Measurements from ENCODE around the gene MEX3A. TPM values are rescaled to one million over a fixed set of nuclear protein-coding genes. Genes with fewer than 3 reads are reported as not detected.

The MEX3A gene
- total RNA-seq, 1 experiment from 2014 or later, result 90.0 TPM

- ChIA-PET POLR2A (ENCODE audit: low non-redundant PET) (no interaction called here), CTCF (no interaction called here)
- intact Hi-C loops (cut with micrococcal nuclease; ENCODE audit: unreplicated experiment), result no loop called here
- Histone ChIP-seq H3K4me3 (ENCODE audit: low read depth, low read length, poor library complexity, severe bottlenecking) (no peak overlapping the region), H3K36me3 (ENCODE audit: insufficient read depth, low read length, poor library complexity, severe bottlenecking) (peaks cover 27% of the 10 kb centered on the region), H3K9me3 (ENCODE audit: low read depth, low read length, poor library complexity, severe bottlenecking) (no peaks in the 10 kb centered on the region), H3K27ac (ENCODE audit: low read depth, low read length, poor library complexity, severe bottlenecking) (peak overlapping the region; percentile 63), H3K27me3 (replicated peaks; ENCODE audit: insufficient read depth, low read depth, low read length, poor library complexity) (no peaks in the 10 kb centered on the region), H3K4me1 (ENCODE audit: insufficient read depth, low read length, poor library complexity, severe bottlenecking) (peaks cover 73% of the 10 kb centered on the region)
- TF ChIP-seq EZH2 (IDR thresholded peaks at IDR 0.05; ENCODE audit: borderline replicate concordance, low read depth, low read length, poor library complexity, severe bottlenecking) (no peak), CTCF (conservative IDR thresholded peaks at IDR 0.05; ENCODE audit: low read depth, low read length) (no peak)
- no TSS peak for BruUV-seq (replicated peaks)
- no peak for DNase-seq (ENCODE audit: low spot score)
Observed at GRCh38 chr1:156074661-156075060, 7.6 kb downstream of the MEX3A start.

- CTCF ChIA-PET, result interaction anchor here (0.6 to 1.3 kb wide), 3 partner anchors 11 to 96 kb away, joined by 3 to 5 read pairs (median 3); partner anchors contain the start of genes ARHGEF2 and RAB25
- POLR2A ChIA-PET (ENCODE audit: low non-redundant PET), result interaction anchor here (0.7 kb wide), 1 partner anchor 214 kb away, joined by 4 read pairs; no protein-coding TSS in a partner anchor
- Histone ChIP-seq H3K27me3 (replicated peaks; ENCODE audit: insufficient read depth, low read depth, low read length, poor library complexity) (no peaks in the 10 kb centered on the region), H3K27ac (ENCODE audit: low read depth, low read length, poor library complexity, severe bottlenecking) (peak overlapping the region; percentile 75), H3K9me3 (ENCODE audit: low read depth, low read length, poor library complexity, severe bottlenecking) (no peaks in the 10 kb centered on the region), H3K4me1 (ENCODE audit: insufficient read depth, low read length, poor library complexity, severe bottlenecking) (peaks cover 67% of the 10 kb centered on the region), H3K4me3 (ENCODE audit: low read depth, low read length, poor library complexity, severe bottlenecking) (no peak overlapping the region), H3K36me3 (ENCODE audit: insufficient read depth, low read length, poor library complexity, severe bottlenecking) (peaks cover 27% of the 10 kb centered on the region)
- no TSS peak for BruUV-seq (replicated peaks)
- TF ChIP-seq CTCF (conservative IDR thresholded peaks at IDR 0.05; ENCODE audit: low read depth, low read length) (no peak), EZH2 (IDR thresholded peaks at IDR 0.05; ENCODE audit: borderline replicate concordance, low read depth, low read length, poor library complexity, severe bottlenecking) (no peak)
- DNase-seq (ENCODE audit: low spot score), result peak; percentile 92
- intact Hi-C loops (cut with micrococcal nuclease; ENCODE audit: unreplicated experiment), result no loop called here
Observed at GRCh38 chr1:156073740-156074139, 8.5 kb downstream of the MEX3A start.

- Histone ChIP-seq H3K4me1 (ENCODE audit: insufficient read depth, low read length, poor library complexity, severe bottlenecking) (peaks cover 61% of the 10 kb centered on the region), H3K36me3 (ENCODE audit: insufficient read depth, low read length, poor library complexity, severe bottlenecking) (peaks cover 27% of the 10 kb centered on the region), H3K9me3 (ENCODE audit: low read depth, low read length, poor library complexity, severe bottlenecking) (no peaks in the 10 kb centered on the region), H3K4me3 (ENCODE audit: low read depth, low read length, poor library complexity, severe bottlenecking) (no peak overlapping the region), H3K27ac (ENCODE audit: low read depth, low read length, poor library complexity, severe bottlenecking) (peak overlapping the region; percentile 75), H3K27me3 (replicated peaks; ENCODE audit: insufficient read depth, low read depth, low read length, poor library complexity) (no peaks in the 10 kb centered on the region)
- BruUV-seq (replicated peaks), result TSS peak; percentile 19
- intact Hi-C loops (cut with micrococcal nuclease; ENCODE audit: unreplicated experiment), result no loop called here
- TF ChIP-seq EZH2 (IDR thresholded peaks at IDR 0.05; ENCODE audit: borderline replicate concordance, low read depth, low read length, poor library complexity, severe bottlenecking), result no peak
- TF ChIP-seq CTCF (conservative IDR thresholded peaks at IDR 0.05; ENCODE audit: low read depth, low read length), result no peak
- ChIA-PET CTCF (interaction anchor here (0.6 to 1.3 kb wide), 4 partner anchors 10 to 152 kb away, joined by 3 to 5 read pairs (median 4); partner anchors contain the start of genes ARHGEF2 and RAB25), POLR2A (ENCODE audit: low non-redundant PET) (interaction anchor here (0.7 kb wide), 1 partner anchor 213 kb away, joined by 4 read pairs; no protein-coding TSS in a partner anchor)
- no peak for DNase-seq (ENCODE audit: low spot score)
Observed at GRCh38 chr1:156073110-156073687, 9.1 kb downstream of the MEX3A start.
